ENCODE results near the gene RAB6B. TPM values are rescaled to one million over a fixed set of nuclear protein-coding genes. Genes with fewer than 3 reads are reported as not detected.

RAB6B gene
- total RNA-seq, 2 donors from 2014 or later: 2.2 to 3.0 TPM

GRCh38 chr3:133835418-133835743 lies 60.3 kb downstream of the RAB6B start:
- no peaks in the 10 kb centered on the region for H3K4me1 ChIP-seq (ENCODE audit: control insufficient read depth, insufficient read depth, low read length)
- Mint-ChIP-seq H3K27ac (no peak overlapping the region), H3K4me3 (no peak overlapping the region), H3K9me3 (no peaks in the 10 kb centered on the region), H3K36me3 (ENCODE audit: low read depth) (no peaks in the 10 kb centered on the region), H3K4me1 (no peaks in the 10 kb centered on the region), H3K27me3 (ENCODE audit: insufficient read depth) (no peaks in the 10 kb centered on the region)
- H3K27me3 ChIP-seq (ENCODE audit: control insufficient read depth, insufficient read depth, low read length, poor library complexity, severe bottlenecking): no peaks in the 10 kb centered on the region
- DNase-seq: peak; percentile 7
- no peak overlapping the region for H3K4me3 ChIP-seq (ENCODE audit: low read length)
- no peak overlapping the region for H3K9ac ChIP-seq (ENCODE audit: extremely low read depth, low read length, poor library complexity, severe bottlenecking)
- WGBS, 2 experiments (ENCODE audit: insufficient coverage in 1 of 2, insufficient read length in 1 of 2): 91 to 95% methylated on average over 2 to 3 of the region's 3 CpGs
- H3K36me3 ChIP-seq (ENCODE audit: control insufficient read depth, insufficient read depth, low read length): no peaks in the 10 kb centered on the region
- no peak overlapping the region for H3K27ac ChIP-seq (ENCODE audit: low read depth, low read length)
- no peaks in the 10 kb centered on the region for H3K9me3 ChIP-seq (ENCODE audit: control insufficient read depth, low read length)
- TF ChIP-seq CTCF (conservative IDR thresholded peaks at IDR 0.05): no peak

GRCh38 chr3:133834621-133835417 lies 60.9 kb downstream of the RAB6B start:
- Histone ChIP-seq H3K9ac (ENCODE audit: extremely low read depth, low read length, poor library complexity, severe bottlenecking) (no peak overlapping the region), H3K36me3 (ENCODE audit: control insufficient read depth, insufficient read depth, low read length) (no peaks in the 10 kb centered on the region), H3K4me1 (ENCODE audit: control insufficient read depth, insufficient read depth, low read length) (no peaks in the 10 kb centered on the region), H3K9me3 (ENCODE audit: control insufficient read depth, low read length) (no peaks in the 10 kb centered on the region), H3K27me3 (ENCODE audit: control insufficient read depth, insufficient read depth, low read length, poor library complexity, severe bottlenecking) (no peaks in the 10 kb centered on the region), H3K27ac (ENCODE audit: low read depth, low read length) (no peak overlapping the region), H3K4me3 (ENCODE audit: low read length) (no peak overlapping the region)
- H3K36me3 Mint-ChIP-seq (ENCODE audit: low read depth): no peaks in the 10 kb centered on the region
- no peak for TF ChIP-seq CTCF (conservative IDR thresholded peaks at IDR 0.05)
- no peaks in the 10 kb centered on the region for H3K9me3 Mint-ChIP-seq
- H3K27me3 Mint-ChIP-seq (ENCODE audit: insufficient read depth): no peaks in the 10 kb centered on the region
- H3K27ac Mint-ChIP-seq: no peak overlapping the region
- H3K4me3 Mint-ChIP-seq: no peak overlapping the region
- H3K4me1 Mint-ChIP-seq: no peaks in the 10 kb centered on the region
- peak; percentile 31 for DNase-seq
- WGBS, 2 experiments (ENCODE audit: insufficient coverage in 1 of 2, insufficient read length in 1 of 2): 93 to 100% methylated on average over 6 to 14 of the region's 14 CpGs

GRCh38 chr3:133833880-133834620 lies 61.6 kb downstream of the RAB6B start:
- no peaks in the 10 kb centered on the region for H3K4me1 ChIP-seq (ENCODE audit: control insufficient read depth, insufficient read depth, low read length)
- Mint-ChIP-seq H3K9me3 (no peaks in the 10 kb centered on the region), H3K27me3 (ENCODE audit: insufficient read depth) (no peaks in the 10 kb centered on the region), H3K36me3 (ENCODE audit: low read depth) (no peaks in the 10 kb centered on the region), H3K27ac (no peak overlapping the region), H3K4me1 (no peaks in the 10 kb centered on the region), H3K4me3 (no peak overlapping the region)
- no peak for TF ChIP-seq CTCF (conservative IDR thresholded peaks at IDR 0.05)
- H3K9me3 ChIP-seq (ENCODE audit: control insufficient read depth, low read length): no peaks in the 10 kb centered on the region
- DNase-seq: no peak
- H3K27me3 ChIP-seq (ENCODE audit: control insufficient read depth, insufficient read depth, low read length, poor library complexity, severe bottlenecking): no peaks in the 10 kb centered on the region
- no peak overlapping the region for H3K27ac ChIP-seq (ENCODE audit: low read depth, low read length)
- H3K4me3 ChIP-seq (ENCODE audit: low read length): no peak overlapping the region
- H3K36me3 ChIP-seq (ENCODE audit: control insufficient read depth, insufficient read depth, low read length): no peaks in the 10 kb centered on the region
- no peak overlapping the region for H3K9ac ChIP-seq (ENCODE audit: extremely low read depth, low read length, poor library complexity, severe bottlenecking)
- 89 to 94% methylated on average over 8 to 13 of the region's 13 CpGs for WGBS, 2 experiments (ENCODE audit: insufficient coverage in 1 of 2, insufficient read length in 1 of 2)

Data from endodermal cell (in vitro differentiated cells).